ENCODE results near the gene ATP2C2. TPM values are rescaled to one million over a fixed set of nuclear protein-coding genes. Genes with fewer than 3 reads are reported as not detected.

ATP2C2 gene
- total and polyA plus RNA-seq, 2 experiments from 2014 or later: 2.1 TPM

- TF ChIP-seq REST (IDR thresholded peaks at IDR 0.05; ENCODE audit: unreplicated experiment): no peak
- no peak for TF ChIP-seq ZNF331 (CRISPR knock-in tag; IDR thresholded peaks at IDR 0.05; ENCODE audit: low read depth)
- no peak for TF ChIP-seq CTCF (conservative IDR thresholded peaks at IDR 0.05; ENCODE audit: low read depth in 2 of 2)
- TF ChIP-seq NANOG (IDR thresholded peaks at IDR 0.05; ENCODE audit: borderline replicate concordance): no peak
Observed at GRCh38 chr16:84443166-84443802, 74.9 kb downstream of the ATP2C2 start (continued).

GRCh38 chr16:84444476-84444875, 76.1 kb downstream of the ATP2C2 start:
- Histone ChIP-seq H3K36me3 (ENCODE audit: insufficient read depth) (no peaks in the 10 kb centered on the region), H3K4me3 (no peak overlapping the region), H3F3A (replicated peaks; ENCODE audit: low read depth) (no peaks in the 10 kb centered on the region), H4K20me1 (replicated peaks; ENCODE audit: insufficient read depth) (no peaks in the 10 kb centered on the region), H3K4me1 (ENCODE audit: insufficient read depth) (no peaks in the 10 kb centered on the region), H2AFZ (no peak overlapping the region), H3K79me2 (replicated peaks; ENCODE audit: insufficient read depth) (no peaks in the 10 kb centered on the region), H3K9me2 (ENCODE audit: insufficient read depth) (no peaks in the 10 kb centered on the region), H3K27ac (ENCODE audit: low read depth) (no peak overlapping the region), H3K4me2 (no peak overlapping the region), H3K27me3 (ENCODE audit: insufficient read depth) (no peaks in the 10 kb centered on the region)
- Mint-ChIP-seq H3K36me3 (ENCODE audit: low read depth) (no peaks in the 10 kb centered on the region), H3K9me3 (no peaks in the 10 kb centered on the region), H3K4me1 (peaks cover 4% of the 10 kb centered on the region), H3K27ac (no peak overlapping the region), H3K27me3 (ENCODE audit: insufficient read depth, low read depth, poor library complexity) (peaks cover 6% of the 10 kb centered on the region), H3K4me3 (no peak overlapping the region)
- ATAC-seq: no peak
- no peak for DNase-seq (ENCODE audit: low spot score)
- no peak for TF ChIP-seq REST (IDR thresholded peaks at IDR 0.05; ENCODE audit: unreplicated experiment)
- TF ChIP-seq CTCF (conservative IDR thresholded peaks at IDR 0.05; ENCODE audit: low read depth in 2 of 2): no peak
- TF ChIP-seq CREB1 (CRISPR knock-in tag; IDR thresholded peaks at IDR 0.05; ENCODE audit: low read depth): no peak
- TF ChIP-seq ETS1 (IDR thresholded peaks at IDR 0.05): no peak
- no peak for TF ChIP-seq JUNB (IDR thresholded peaks at IDR 0.05; ENCODE audit: unreplicated experiment)
- TF ChIP-seq ZNF114 (CRISPR knock-in tag; IDR thresholded peaks at IDR 0.05): no peak
- no peak for TF ChIP-seq POLR2AphosphoS5 (IDR thresholded peaks at IDR 0.05; ENCODE audit: low read depth)
